Naive thymus-derived CD8-positive, alpha-beta T cell (primary cell): ENCODE data around the gene RBMS3. TPM values are rescaled to one million over a fixed set of nuclear protein-coding genes. Genes with fewer than 3 reads are reported as not detected.

Experiments
- ATAC-seq, 2 donors: fragments of 150-1000 bp; cut with Tn5 transposase in 1 of 2; sonication (Bioruptor Pico), chemical (Tn5 transposase) in 1 of 2; 1 replicate in 1 of 2; 2 replicates in 1 of 2; pipeline ENCODE4 v1.10.0; 2021; ENCODE audit warnings: mild to moderate bottlenecking in 2 of 2, moderate library complexity in 2 of 2
- POLR2A ChIA-PET: fragments of 350-600 bp; sonication (Branson Sonifier 250); formaldehyde crosslinking; loops from one replicate; lab custom pipeline; 2021; ENCODE audit warnings: antibody characterized with exemption; lab: Charles Lee
- DNase-seq, 10 donors: peaks; one replicate each; pipeline versions ENCODE4 v3.0.0 to v3.0.0-alpha.2; 2020 to 2022
- H3K27ac Mint-ChIP-seq, 10 donors: one replicate each; pipeline ENCODE4 v1.8.0; 2020 to 2022; ENCODE audit warnings: mild to moderate bottlenecking in 10 of 10, mixed read lengths in 10 of 10, moderate library complexity in 4 of 10, inconsistent platforms in 1 of 10
- H3K27me3 Mint-ChIP-seq, 5 donors: one replicate each; pipeline ENCODE4 v1.8.0; 2021 to 2022; ENCODE audit warnings: mixed read lengths in 5 of 5
- H3K36me3 Mint-ChIP-seq, 3 donors: one replicate each; pipeline ENCODE4 v1.8.0; 2020 to 2022; ENCODE audit warnings: mixed read lengths in 3 of 3, mild to moderate bottlenecking in 2 of 3, inconsistent platforms in 1 of 3
- H3K4me1 Mint-ChIP-seq, 4 donors: one replicate each; pipeline ENCODE4 v1.8.0; 2021 to 2022; ENCODE audit warnings: mixed read lengths in 4 of 4
- H3K4me3 Mint-ChIP-seq, 10 donors: one replicate each; pipeline ENCODE4 v1.8.0; 2020 to 2022; ENCODE audit warnings: mild to moderate bottlenecking in 10 of 10, mixed read lengths in 10 of 10, moderate library complexity in 6 of 10, inconsistent platforms in 1 of 10
- H3K9me3 Mint-ChIP-seq, 9 donors: one replicate each; pipeline ENCODE4 v1.8.0; 2020 to 2022; ENCODE audit warnings: mixed read lengths in 9 of 9, mild to moderate bottlenecking in 3 of 9, inconsistent platforms in 1 of 9, moderate library complexity in 1 of 9
- polyA plus RNA-seq, 3 donors: library from polyadenylated mRNA; unstranded; fragments of 300-500 nt; fragmentation: Illumina TruSeq; gene quantifications; one replicate each; pipeline ENCODE4 v1.2.3, GENCODE V29; 2021
- total RNA-seq, 8 experiments: library from RNA in 2 of 8; stranded (reverse) in 2 of 8; gene quantifications; one replicate each; pipeline ENCODE4 v1.2.3 and lab custom pipeline; 2021 to 2026

Gene RBMS3
- total and polyA plus RNA-seq, 5 experiments from 2014 or later, result not detected

DNA sequence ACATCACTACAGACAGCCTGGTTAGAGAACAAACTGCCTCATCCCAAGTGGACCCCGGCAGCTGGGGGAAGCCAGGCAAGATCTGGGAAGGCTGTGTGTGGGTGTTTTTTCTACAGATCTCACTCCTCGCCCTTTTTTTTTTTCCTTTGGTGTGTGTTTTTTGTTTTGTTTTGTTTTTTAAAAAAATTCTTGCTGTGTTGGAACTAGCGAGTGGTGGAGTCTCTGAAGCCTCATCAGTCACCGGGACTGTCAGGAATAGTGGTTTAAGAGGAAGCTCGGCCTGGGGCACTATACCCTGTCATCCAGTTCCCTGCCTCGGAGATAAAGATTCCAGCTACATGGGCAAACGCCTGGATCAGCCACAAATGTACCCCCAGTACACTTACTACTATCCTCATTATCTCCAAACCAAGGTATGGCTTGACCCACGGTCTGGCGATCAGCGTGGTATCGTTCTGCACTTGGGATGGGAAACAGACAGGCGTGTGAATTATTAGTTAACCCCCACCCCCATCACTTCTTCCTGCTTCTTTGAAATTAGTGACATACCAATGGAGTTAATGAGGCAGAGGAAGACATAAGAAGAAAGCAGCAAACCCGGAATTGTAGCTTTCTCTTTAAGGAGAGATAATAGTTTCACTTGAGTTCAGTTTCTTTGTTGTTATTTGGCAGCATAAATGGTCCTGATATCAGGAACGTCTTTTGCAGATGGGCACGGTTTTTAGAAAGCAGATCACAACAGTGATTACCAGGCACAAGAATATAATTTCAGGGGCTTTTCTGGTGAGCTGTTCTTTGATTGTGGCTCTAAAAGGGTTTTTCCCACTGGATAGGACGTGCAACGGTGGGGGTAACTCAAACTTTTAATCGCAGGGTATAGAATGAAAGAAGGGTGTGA is 722 bp downstream of the RBMS3 start:
- DNase-seq, result peak in 1 of 10 donors; percentile 6
- Mint-ChIP-seq H3K27ac (peak overlapping the region in 6 of 10 donors; percentile 38 to 94 (median 54)), H3K4me1 (peaks cover 13 to 30% (median 25%) of the 10 kb centered on the region in 4 donors), H3K27me3 (peaks cover 6 to 15% (median 11%) of the 10 kb centered on the region in 5 donors), H3K36me3 (no peaks in the 10 kb centered on the region), H3K9me3 (no peaks in the 10 kb centered on the region), H3K4me3 (peak overlapping the region; percentile 76 to 97 (median 88))
- no peak for ATAC-seq
- POLR2A ChIA-PET, result no interaction called here

DNA sequence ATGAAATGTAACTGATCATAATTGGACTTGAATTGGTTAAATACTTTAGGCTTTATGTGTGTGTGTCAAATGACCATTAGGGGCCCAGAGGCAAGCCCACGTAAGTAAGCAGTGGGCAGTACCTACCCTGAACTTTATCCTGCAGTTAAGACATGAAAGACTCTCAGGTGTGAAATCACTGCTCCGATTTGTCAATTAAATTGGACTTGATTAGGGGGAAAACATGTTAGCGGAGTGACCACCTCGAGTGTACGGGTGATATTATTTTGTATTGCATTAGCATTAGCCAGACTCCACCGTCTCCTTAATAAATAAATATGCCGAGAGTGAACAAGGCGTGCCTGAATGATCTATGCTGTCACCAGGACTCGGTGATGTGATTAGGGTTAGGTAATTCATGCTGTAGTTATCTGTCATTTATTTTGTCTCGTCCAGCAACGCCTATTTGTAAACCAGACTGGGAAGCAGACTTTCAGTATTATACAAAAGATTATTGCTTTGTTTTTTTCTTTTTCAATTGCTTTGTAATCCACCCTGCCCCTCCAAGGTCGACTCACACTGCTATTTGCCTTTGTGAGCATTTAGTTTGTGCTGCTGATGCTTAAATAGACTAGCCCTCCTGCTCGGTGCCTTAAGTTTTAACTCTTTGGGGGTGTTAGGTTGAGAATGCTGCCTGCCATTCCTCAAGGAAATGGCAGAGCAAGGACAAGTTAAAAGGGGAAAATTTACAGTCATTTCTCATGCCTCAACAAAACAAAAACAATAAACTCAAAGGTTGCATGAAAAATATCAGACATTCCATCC is 1.8 kb downstream of the RBMS3 start:
- Mint-ChIP-seq H3K36me3 (no peaks in the 10 kb centered on the region), H3K27me3 (peaks cover 6 to 15% (median 11%) of the 10 kb centered on the region in 5 donors), H3K9me3 (no peaks in the 10 kb centered on the region), H3K4me3 (peak overlapping the region in 7 of 10 donors; percentile 85 to 97 (median 88)), H3K4me1 (peaks cover 13 to 30% (median 25%) of the 10 kb centered on the region in 4 donors), H3K27ac (peak overlapping the region in 1 of 10 donors; percentile 80)
- DNase-seq (no peak), ATAC-seq (no peak)
- POLR2A ChIA-PET, result no interaction called here

DNA sequence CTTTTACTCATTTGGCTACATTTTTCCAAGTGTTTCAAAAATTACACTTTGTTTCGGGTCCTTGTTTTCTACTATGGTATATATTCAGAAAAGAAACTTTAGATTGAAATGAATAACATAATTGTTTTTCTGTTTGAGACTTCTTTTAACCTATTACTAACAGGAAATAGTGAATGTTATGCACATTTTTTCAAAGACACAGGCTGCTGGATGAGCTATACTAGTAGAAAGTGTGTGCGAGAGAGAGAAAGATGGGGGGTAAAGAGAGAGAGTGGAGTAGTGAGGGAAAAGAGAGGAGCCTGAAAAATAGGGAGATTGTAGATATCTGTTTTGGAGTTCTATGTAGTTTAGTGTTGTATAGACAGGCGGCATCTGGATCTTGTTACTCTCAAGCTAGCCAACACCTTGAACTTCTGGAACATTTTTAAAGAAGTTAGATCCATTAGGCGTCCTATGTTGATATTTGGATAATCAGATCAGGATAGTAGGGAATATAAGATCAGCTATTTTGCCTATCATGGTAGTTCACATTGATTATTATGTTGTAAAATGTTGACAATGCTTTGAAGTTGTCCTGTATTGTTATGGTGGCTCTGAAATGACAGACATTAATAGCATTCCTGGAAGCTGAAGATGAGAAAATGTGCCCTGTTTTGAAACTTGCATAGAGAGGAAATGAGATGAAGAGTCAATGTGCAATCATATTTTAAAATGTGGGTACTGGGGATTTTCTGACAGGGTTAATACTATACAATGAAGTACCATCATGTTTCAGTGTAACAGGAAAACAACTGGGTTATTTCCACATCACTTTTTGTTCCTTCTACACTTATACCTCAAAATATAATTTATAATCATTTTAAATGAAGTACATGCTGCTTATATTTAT is 2.6 kb downstream of the RBMS3 start:
- no peaks in the 10 kb centered on the region for H3K9me3 Mint-ChIP-seq
- POLR2A ChIA-PET, result no interaction called here
- no peaks in the 10 kb centered on the region for H3K36me3 Mint-ChIP-seq
- H3K27ac Mint-ChIP-seq, result no peak overlapping the region
- peaks cover 10 to 15% (median 11%) of the 10 kb centered on the region in 5 donors for H3K27me3 Mint-ChIP-seq
- ATAC-seq, result no peak
- H3K4me3 Mint-ChIP-seq, result no peak overlapping the region
- DNase-seq, result no peak
- peaks cover 13 to 30% (median 25%) of the 10 kb centered on the region in 4 donors for H3K4me1 Mint-ChIP-seq

DNA sequence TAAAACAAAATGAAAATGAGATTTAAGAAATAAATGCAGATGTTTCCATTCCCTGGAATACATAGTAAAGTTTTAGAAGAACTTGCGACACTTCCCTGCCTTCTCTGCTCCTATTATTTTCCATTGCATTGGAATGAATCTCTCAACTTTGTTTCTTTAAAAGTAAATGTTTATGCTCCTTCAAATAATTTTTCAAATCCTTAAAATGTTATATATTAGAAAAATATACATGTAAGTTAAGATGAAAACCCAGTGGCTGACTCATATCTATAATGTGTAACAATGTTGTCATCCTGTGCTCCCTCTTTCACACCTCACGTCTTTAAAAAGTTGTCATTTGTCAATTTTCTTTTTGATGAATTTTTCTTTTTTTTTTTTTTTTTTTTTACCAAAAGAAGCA is 3.6 kb downstream of the RBMS3 start:
- DNase-seq, result no peak
- Mint-ChIP-seq H3K4me1 (peaks cover 13 to 30% (median 25%) of the 10 kb centered on the region in 4 donors), H3K9me3 (no peaks in the 10 kb centered on the region), H3K36me3 (no peaks in the 10 kb centered on the region), H3K27ac (no peak overlapping the region), H3K4me3 (no peak overlapping the region), H3K27me3 (peaks cover 10 to 15% (median 11%) of the 10 kb centered on the region in 5 donors)
- POLR2A ChIA-PET, result no interaction called here
- ATAC-seq, result no peak

DNA sequence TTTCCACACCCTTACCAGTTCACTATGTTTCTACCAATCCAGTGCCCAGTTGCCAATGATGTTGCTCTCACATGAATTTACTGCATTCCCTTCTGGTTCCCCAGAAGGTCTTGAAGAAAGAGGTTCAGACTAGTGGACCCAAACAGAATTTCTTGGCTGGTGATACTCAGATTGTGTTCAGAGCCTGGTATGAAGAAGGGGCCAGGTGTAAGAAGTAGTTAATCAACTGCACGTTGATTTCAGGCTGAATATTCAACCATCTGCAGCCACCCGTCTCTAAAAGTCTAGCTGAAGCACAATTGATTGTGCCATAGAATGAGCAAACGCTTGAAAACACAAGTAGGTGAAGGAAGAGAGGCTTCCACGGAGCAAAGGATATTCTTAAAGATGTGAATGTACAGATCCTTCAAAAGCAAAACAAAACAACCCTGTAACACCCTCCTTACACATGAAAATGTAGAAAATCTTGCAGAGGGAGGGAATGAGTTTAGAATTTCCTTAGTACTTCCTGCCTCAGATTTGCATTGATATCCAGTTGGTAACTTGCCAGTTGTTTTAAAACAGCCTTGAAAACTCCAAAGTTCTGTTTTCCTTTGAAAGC is 4.7 kb downstream of the RBMS3 start:
- Mint-ChIP-seq H3K27me3 (peaks cover 10 to 15% (median 11%) of the 10 kb centered on the region in 5 donors), H3K4me1 (peaks cover 12 to 26% (median 22%) of the 10 kb centered on the region in 4 donors), H3K9me3 (no peaks in the 10 kb centered on the region), H3K36me3 (no peaks in the 10 kb centered on the region), H3K4me3 (no peak overlapping the region), H3K27ac (no peak overlapping the region)
- DNase-seq (no peak), ATAC-seq (no peak)
- POLR2A ChIA-PET, result no interaction called here

DNA sequence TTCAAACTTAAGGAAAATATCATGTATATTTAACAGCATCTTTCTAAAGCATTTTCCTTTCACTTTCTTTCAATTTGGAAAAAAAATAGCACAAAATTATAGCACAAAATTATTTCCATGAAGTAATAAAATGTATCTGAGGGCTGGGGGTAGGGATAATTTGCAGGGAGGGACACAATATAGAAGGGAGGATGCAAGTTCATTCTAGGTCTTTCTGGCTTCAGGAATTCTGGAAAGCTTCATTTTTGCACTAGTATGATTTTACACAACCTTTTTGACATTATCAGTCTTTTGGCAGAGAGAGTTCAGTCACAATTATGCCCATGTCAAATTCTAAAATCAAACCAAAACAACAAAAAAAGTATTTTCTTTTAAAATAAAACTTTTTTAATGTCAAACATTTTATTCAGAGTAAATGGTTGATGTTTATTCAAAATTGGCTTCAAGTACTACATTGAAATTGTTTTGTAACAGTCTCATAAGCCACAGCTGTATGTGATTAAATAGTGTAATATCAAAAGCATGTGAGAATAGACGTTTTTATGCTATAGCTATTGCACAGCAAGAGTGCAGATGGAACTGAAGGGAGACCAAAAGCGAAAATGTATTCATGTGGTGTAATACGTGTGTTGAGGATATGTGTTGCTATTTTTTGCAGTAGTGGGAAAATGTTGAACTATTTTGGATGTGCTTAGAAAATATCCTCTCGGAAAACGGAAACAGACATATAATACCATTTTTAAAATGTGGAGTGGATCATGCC is 5.8 kb downstream of the RBMS3 start:
- no peaks in the 10 kb centered on the region for H3K36me3 Mint-ChIP-seq
- DNase-seq (no peak), ATAC-seq (no peak)
- peaks cover 4 to 15% (median 12%) of the 10 kb centered on the region in 4 donors for H3K4me1 Mint-ChIP-seq
- H3K4me3 Mint-ChIP-seq, result no peak overlapping the region
- POLR2A ChIA-PET, result no interaction called here
- H3K27me3 Mint-ChIP-seq, result peaks cover 10 to 15% (median 11%) of the 10 kb centered on the region in 5 donors
- H3K9me3 Mint-ChIP-seq, result no peaks in the 10 kb centered on the region
- no peak overlapping the region for H3K27ac Mint-ChIP-seq

DNA sequence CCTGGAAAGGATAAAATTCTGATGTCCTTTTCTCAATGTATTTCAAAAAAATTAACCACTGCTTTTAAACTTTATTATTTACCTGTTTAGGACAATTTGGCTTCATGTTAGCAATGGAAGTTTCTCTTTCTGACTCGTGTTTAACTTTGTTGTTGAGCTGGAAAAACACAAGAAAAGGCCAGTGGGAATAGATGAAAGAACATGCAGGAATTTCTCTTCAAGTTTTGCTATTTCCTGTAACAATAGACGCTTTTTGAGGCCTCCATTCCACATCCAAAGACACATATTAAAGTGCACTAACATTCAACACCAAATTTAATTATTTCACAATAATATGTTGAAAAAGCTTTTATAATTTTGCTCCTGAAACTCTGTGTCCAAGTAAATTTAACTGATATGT is 9.7 kb downstream of the RBMS3 start:
- ATAC-seq, result no peak
- Mint-ChIP-seq H3K36me3 (no peaks in the 10 kb centered on the region), H3K9me3 (no peaks in the 10 kb centered on the region), H3K4me1 (no peaks in the 10 kb centered on the region), H3K27ac (no peak overlapping the region), H3K4me3 (no peak overlapping the region), H3K27me3 (peaks cover 0 to 17% (median 4%) of the 10 kb centered on the region in 5 donors)
- no peak for DNase-seq
- POLR2A ChIA-PET, result no interaction called here

DNA sequence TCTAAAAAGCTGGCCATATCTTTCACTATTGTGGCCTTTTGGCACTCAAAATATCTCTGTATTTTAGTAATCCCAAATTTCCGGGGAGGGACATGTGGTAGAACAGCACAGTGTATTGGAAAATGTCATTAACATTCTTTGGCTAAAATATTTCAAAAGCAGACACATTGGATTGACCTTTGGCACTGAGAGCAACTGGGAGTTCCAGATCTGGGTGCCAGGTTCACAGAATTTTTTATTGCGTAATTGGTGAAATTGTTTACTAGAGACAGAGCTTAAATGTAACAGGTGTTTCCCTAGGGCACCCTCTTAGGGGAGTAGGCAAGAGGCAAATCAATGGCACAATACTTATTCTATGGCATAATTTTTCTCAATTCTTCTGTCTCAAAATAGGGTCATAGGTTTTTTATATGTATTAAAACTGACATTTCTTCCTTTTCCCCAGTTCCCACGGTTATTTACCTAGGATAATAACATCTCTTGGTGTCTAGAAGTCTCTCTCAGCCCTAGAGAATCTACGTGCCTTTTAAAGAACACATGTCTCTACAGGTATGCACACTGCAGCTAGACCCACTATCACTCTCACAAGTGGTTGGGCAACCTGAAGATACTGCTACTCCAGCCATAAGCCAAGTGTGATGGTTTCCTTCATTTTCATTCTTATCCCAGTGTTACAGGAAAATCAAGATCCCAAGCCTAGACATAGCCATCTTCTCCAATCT is 10.6 kb downstream of the RBMS3 start:
- H3K9me3 Mint-ChIP-seq, result no peaks in the 10 kb centered on the region
- no peak overlapping the region for H3K27ac Mint-ChIP-seq
- H3K4me3 Mint-ChIP-seq, result no peak overlapping the region
- no peaks in the 10 kb centered on the region for H3K4me1 Mint-ChIP-seq
- no peak for ATAC-seq
- no peak for DNase-seq
- H3K27me3 Mint-ChIP-seq, result peaks cover 0 to 14% (median 1%) of the 10 kb centered on the region in 5 donors
- no peaks in the 10 kb centered on the region for H3K36me3 Mint-ChIP-seq
- POLR2A ChIA-PET, result no interaction called here

DNA sequence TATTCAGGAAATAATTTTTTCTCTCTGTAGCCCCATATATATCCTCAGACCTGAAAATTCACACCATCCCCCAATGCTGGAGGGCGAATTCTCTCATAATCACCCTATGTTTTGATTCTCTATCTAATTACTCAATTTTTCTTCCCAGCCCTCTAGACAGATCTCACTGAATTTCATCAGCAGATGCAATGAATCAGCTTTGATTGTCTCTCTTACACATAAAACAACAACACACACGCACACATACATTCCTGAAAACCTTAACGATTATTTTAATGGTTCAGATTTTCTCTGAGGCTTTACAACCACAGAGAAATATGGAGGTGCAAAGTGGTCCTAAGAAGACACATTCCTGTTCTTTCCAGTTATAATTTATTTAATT is 11.1 kb downstream of the RBMS3 start:
- ATAC-seq, result no peak
- POLR2A ChIA-PET, result no interaction called here

DNA sequence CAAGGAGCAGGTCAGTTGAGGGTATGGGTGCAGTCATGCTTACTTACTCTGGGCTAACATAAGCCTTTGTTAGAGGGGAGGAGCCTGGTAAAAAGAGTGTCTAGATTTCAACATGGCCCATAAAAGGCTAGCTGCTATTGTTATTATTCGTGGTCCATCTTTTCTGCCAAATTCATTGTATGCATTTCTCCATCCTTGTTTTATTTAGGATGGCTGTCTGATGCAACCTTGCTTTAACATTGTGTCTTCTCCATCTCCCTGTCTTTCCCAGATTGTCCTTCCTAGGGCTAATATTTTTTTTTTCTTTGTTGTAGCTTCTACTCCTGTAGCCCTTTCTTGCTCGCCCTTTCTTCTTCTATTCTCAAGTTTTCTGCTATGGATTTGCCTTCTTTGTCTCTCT is 12.6 kb downstream of the RBMS3 start:
- no peak overlapping the region for H3K4me3 Mint-ChIP-seq

More for the DNA sequence above, 11.1 kb downstream of the RBMS3 start:
- Mint-ChIP-seq H3K4me3 (no peak overlapping the region), H3K27me3 (peaks cover 0 to 13% (median 0%) of the 10 kb centered on the region in 5 donors), H3K27ac (no peak overlapping the region), H3K9me3 (no peaks in the 10 kb centered on the region), H3K4me1 (no peaks in the 10 kb centered on the region), H3K36me3 (no peaks in the 10 kb centered on the region)
- no peak for DNase-seq

DNA sequence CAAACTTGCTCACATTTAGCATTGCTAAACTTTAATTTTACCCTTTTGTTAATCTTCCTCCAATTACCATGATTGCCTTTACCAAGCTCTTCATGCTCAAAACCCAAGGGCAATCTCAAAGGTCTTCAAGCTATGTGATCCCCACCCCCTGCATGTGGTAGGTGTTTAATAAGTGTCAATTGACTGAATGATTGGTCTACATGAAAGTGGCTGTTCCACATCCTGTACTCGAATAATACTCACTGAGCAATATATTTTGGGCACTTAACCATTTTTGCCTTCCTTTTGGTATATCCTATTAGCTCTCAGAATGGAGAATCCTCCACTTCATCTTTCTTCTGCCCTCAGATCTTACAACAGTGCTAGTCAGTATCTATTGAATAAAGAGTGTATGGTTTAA is 17.1 kb downstream of the RBMS3 start:
- Mint-ChIP-seq H3K4me1 (peaks cover 0 to 5% (median under 1%) of the 10 kb centered on the region in 4 donors), H3K27ac (no peak overlapping the region), H3K36me3 (no peaks in the 10 kb centered on the region), H3K27me3 (peaks cover 0 to 12% (median 0%) of the 10 kb centered on the region in 5 donors), H3K9me3 (no peaks in the 10 kb centered on the region), H3K4me3 (no peak overlapping the region)
- ATAC-seq (no peak), DNase-seq (no peak)
- POLR2A ChIA-PET, result no interaction called here

More for the DNA sequence above, 12.6 kb downstream of the RBMS3 start:
- POLR2A ChIA-PET, result no interaction called here
- DNase-seq, result no peak
- H3K36me3 Mint-ChIP-seq, result no peaks in the 10 kb centered on the region
- H3K9me3 Mint-ChIP-seq, result no peaks in the 10 kb centered on the region
- H3K27me3 Mint-ChIP-seq, result peaks cover 0 to 13% (median 0%) of the 10 kb centered on the region in 5 donors
- no peaks in the 10 kb centered on the region for H3K4me1 Mint-ChIP-seq
- no peak for ATAC-seq
- H3K27ac Mint-ChIP-seq, result no peak overlapping the region
